Measurements from ENCODE around the gene DENND2A.
"Not testable (repeated sequence)": the region's sequence is repeated elsewhere in the genome, so short reads cannot be mapped to it uniquely, and the experiment has no call there.

The DENND2A gene

GRCh38 chr7:140677496-140677895, 36.9 kb upstream of the DENND2A start:
- FAIRE-seq (no peak), DNase-seq (ENCODE audit: insufficient read length, low spot score) (no peak)
- TF ChIP-seq POLR2A (IDR thresholded peaks at IDR 0.05; ENCODE audit: low read depth, low read length): no peak

DNA sequence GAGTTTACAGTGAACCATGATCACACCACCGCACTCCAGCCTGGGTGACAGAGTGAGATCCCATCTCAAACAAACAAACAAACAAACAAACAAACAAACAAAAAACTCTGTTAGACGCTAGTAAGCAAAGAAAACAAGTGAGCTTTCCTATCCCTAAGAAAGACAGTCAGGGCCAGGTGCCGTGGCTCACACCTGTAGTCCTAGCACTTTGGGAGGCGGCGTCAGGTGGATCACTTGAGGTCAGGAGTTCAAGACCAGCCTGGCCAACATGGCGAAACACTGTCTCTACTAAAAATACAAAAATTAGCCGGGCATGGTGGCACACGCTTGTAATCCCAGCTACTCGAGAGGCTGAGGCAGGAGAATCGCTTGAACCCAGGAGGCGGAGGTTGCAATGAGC, 36.3 kb upstream of the DENND2A start:
- not testable (repeated sequence) for FAIRE-seq; DNase-seq (ENCODE audit: insufficient read length, low spot score)

- no peak for TF ChIP-seq POLR2A (IDR thresholded peaks at IDR 0.05; ENCODE audit: low read depth, low read length)
- FAIRE-seq: no peak
- no peak for DNase-seq (ENCODE audit: insufficient read length, low spot score)
Measured at GRCh38 chr7:140676306-140676705, 35.7 kb upstream of the DENND2A start.

GRCh38 chr7:140675726-140676125, 35.1 kb upstream of the DENND2A start:
- DNase-seq (ENCODE audit: insufficient read length, low spot score): no peak
- TF ChIP-seq POLR2A (IDR thresholded peaks at IDR 0.05; ENCODE audit: low read depth, low read length): no peak
- no peak for FAIRE-seq

GRCh38 chr7:140674899-140675701, 34.5 kb upstream of the DENND2A start:
- TF ChIP-seq POLR2A (IDR thresholded peaks at IDR 0.05; ENCODE audit: low read depth, low read length): no peak
- FAIRE-seq (no peak), DNase-seq (ENCODE audit: insufficient read length, low spot score) (peak; percentile 45)

DNA sequence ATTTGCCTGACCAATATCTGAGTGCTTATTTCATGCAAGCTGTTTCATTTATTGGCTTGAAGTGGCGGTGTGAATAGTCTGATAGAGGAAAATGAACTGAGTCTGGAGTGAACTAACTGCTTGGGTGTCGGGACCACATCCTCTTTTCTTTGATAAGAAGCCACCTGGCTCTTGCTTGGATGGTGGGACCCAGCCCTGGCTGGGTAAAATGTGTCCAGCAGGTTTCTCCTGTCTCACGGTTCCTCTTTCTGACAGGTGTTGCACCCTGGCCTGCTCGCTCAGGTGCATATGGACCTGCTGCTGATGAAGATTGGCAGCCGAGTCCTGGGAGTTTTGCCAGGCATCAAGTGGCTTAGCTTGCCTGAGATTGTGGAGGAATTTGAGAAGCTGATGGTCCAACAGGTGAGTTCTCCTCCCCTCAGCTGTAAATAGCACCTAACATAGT, 33.8 kb upstream of the DENND2A start:
- no peak for TF ChIP-seq POLR2A (IDR thresholded peaks at IDR 0.05; ENCODE audit: low read depth, low read length)
- no peak for DNase-seq (ENCODE audit: insufficient read length, low spot score)
- FAIRE-seq: no peak

DNA sequence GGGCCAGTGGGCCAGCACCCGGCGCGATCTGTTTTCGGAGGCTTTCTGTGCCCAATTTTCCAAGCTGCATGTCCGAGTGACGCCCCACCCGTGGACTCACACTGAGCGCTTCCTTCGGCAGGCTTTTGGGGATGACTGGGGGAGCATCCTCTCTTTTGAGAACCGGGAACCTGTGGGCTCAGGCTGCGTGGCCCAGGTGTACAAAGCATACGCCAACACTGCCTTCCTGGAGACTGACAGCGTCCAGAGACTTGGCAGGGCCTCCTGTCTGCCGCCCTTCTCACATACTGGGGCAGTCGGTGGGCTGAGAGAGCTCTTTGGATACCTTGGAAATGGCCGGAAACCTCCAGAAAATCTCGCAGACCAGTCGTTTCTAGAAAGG, 33.2 kb upstream of the DENND2A start:
- FAIRE-seq (no peak), DNase-seq (ENCODE audit: insufficient read length, low spot score) (no peak)
- TF ChIP-seq POLR2A (IDR thresholded peaks at IDR 0.05; ENCODE audit: low read depth, low read length): no peak

DNA sequence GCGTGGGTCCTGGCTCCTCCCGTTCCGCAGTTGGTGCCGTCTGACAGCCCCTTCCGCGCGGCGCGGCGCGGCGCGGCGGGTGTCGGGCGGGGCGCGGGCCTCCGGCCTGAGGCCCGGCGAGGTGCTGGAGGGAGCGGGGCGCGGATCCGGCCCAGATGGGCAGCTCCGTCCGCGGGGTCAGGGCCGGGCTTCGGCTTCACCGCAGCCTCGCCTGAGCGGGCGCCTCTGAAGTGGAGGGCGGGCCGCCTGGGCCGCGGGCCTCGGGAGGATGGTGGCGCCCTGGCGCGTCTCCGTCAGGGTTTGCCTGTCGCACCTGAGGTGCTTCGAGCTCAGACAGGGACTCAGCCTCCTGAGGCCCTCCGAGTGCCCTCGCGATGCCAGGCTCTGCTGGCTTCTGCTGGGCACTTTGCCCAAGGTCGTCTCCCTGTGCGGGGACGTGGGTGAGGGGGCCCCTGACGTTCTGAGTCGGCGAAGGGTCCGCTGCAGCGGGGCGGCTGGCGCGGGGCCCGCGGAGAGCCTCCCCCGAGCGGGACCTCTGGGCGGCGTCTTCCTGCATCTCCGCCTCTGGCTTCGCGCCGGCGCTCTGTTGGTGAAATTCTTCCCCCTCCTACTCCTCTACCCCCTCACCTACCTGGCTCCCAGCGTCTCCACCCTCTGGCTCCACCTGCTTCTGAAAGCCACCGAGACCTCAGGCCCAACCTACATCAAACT, 32.6 kb upstream of the DENND2A start:
- DNase-seq (ENCODE audit: insufficient read length, low spot score) (no peak), FAIRE-seq (no peak)
- no peak for TF ChIP-seq POLR2A (IDR thresholded peaks at IDR 0.05; ENCODE audit: low read depth, low read length)

DNA sequence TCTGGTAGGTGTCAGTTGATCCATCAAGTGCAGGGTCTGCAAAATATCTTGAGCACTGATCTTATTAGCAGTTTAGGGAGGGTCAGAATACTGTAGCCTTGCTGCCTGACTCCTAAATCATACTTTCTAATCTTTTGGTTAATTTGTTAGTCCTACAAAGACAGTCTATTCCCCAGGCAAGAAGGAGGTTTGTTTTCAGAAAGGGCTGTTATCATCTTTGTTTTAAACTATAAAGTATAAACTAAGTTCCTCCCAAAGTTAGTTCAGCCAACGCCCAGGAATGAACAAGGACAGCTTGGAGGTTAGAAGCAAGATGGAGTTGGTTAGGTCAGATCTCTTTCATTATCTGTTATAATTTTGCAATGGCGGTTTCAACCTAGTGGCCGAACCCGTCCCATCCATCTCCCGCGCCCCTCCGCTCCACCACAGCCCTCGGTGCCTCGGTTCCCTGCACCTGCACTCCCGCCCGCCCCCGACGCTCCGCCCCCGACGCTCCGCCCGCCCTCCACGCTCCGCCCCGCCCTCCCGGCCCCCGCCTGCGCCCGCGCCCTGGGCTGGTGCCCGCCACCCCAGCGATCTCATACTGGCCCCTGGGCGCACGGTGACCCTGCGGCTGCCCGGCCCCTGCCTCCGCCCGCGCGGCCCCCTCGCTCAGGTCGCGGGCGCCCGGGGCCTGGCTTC, 31.9 kb upstream of the DENND2A start, which contains the start of gene ADCK2:
ADCK2 (plus strand) TSS at position 564 of the 681 bp plus-strand sequence. CDS start 386 bp downstream, outside the sequence.
- peak; percentile 80 for DNase-seq (ENCODE audit: insufficient read length, low spot score)
- FAIRE-seq: no peak
- peak; percentile 57 for TF ChIP-seq POLR2A (IDR thresholded peaks at IDR 0.05; ENCODE audit: low read depth, low read length)

DNA sequence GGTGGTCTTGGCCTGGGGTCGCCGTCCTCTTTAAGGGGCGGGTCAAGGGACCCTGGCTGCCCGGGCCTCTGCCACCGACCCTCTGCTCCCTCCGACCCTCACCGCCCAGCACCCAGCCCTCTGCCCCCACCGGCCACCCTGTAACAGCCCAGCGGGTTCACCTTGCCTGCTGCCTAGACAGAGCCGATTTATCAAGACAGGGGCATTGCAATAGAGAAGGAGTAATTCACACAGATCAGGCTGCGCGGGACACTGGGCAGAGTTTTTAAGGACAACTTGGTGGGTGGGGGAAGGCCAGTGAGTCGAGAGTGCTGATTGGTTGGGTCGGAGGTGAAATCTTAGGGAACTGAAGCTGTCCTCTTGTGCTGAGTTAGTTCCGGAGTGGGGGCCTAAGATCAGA, 31.4 kb upstream of the DENND2A start:
- no peak for FAIRE-seq
- DNase-seq (ENCODE audit: insufficient read length, low spot score): no peak
- no peak for TF ChIP-seq POLR2A (IDR thresholded peaks at IDR 0.05; ENCODE audit: low read depth, low read length)

- FAIRE-seq (no peak), DNase-seq (ENCODE audit: insufficient read length, low spot score) (no peak)
- no peak for TF ChIP-seq POLR2A (IDR thresholded peaks at IDR 0.05; ENCODE audit: low read depth, low read length)
Measured at GRCh38 chr7:140670343-140670935, 29.8 kb upstream of the DENND2A start.

- not testable (repeated sequence) for DNase-seq (ENCODE audit: insufficient read length, low spot score)
Measured at GRCh38 chr7:140669862-140670261, 29.2 kb upstream of the DENND2A start.

DNA sequence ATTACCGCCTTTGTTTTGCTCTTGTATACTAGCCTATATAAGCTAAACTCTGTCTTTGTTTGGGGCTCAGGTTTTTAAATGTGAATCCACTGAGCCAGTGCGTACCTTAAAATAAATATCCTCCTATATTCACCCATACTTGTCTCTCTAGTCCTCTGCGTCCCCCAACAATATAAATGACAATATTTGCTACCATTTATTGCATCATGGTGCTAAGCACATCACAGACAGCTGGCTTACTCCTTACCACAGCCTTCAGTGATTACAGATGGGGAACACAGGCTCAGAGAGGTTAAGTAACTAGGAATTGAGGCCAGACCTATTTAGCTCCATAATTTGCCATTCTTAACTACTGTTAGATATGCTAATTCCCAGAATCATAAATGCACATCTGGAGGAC, 28.7 kb upstream of the DENND2A start:
- TF ChIP-seq POLR2A (IDR thresholded peaks at IDR 0.05; ENCODE audit: low read depth, low read length): no peak
- no peak for FAIRE-seq
- no peak for DNase-seq (ENCODE audit: insufficient read length, low spot score)

More at GRCh38 chr7:140669862-140670261, 29.2 kb upstream of the DENND2A start:
- FAIRE-seq: not testable (repeated sequence)

DNA sequence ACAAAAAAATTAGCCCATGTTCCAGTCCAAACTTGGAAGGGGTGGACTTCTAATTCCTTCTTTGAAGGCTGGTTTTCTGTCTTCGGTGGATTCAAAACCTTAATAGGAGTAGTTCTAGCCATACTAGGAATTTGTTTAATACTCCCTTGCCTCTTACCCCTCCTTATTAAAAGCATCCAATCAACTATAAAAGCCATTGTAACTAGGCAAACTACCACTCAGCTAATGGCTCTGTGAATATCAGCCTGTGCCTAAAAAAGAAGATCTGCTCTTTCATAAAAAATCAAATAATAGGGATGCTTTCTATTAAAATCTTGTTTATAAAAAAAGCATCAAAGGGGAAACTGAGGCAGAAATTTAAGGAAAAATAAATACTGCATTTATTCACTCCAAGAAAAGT, 28.0 kb upstream of the DENND2A start:
- FAIRE-seq (no peak), DNase-seq (ENCODE audit: insufficient read length, low spot score) (no peak)
- no peak for TF ChIP-seq POLR2A (IDR thresholded peaks at IDR 0.05; ENCODE audit: low read depth, low read length)
